GM21515 (cell line): Measurements from ENCODE around the gene SPACA6.
A peak's percentile ranks its signal among the peaks of the same experiment; 100 is the strongest.

ENCODE experiments used
- ATAC-seq: cut with Tn5 transposase; IDR thresholded peaks from one replicate; pipeline ENCODE4 v1.9.1; 2021; ENCODE audit not compliant: unreplicated experiment

The SPACA6 gene

GRCh38 chr19:51703575-51704515 is 10.7 kb downstream of the SPACA6 start:
- peak; percentile 87 for ATAC-seq

GRCh38 chr19:51704626-51705025 is 11.5 kb downstream of the SPACA6 start:
- no peak for ATAC-seq

- ATAC-seq, result no peak
Observed at GRCh38 chr19:51706296-51706695, 13.2 kb downstream of the SPACA6 start.

- ATAC-seq, result no peak
Observed at GRCh38 chr19:51706885-51707284, 13.8 kb downstream of the SPACA6 start.

- ATAC-seq, result no peak
Observed at GRCh38 chr19:51708811-51709210, 15.7 kb downstream of the SPACA6 start.

GRCh38 chr19:51709575-51709974 is 16.4 kb downstream of the SPACA6 start:
- ATAC-seq, result no peak

- no peak for ATAC-seq
Observed at GRCh38 chr19:51710163-51710562, 17.0 kb downstream of the SPACA6 start.

- no peak for ATAC-seq
Observed at GRCh38 chr19:51711702-51712101, 18.6 kb downstream of the SPACA6 start.

- no peak for ATAC-seq
Observed at GRCh38 chr19:51712461-51713081, 19.4 kb downstream of the SPACA6 start.

GRCh38 chr19:51713319-51714285 is 20.5 kb downstream of the SPACA6 start:
- no peak for ATAC-seq

- ATAC-seq, result no peak
Observed at GRCh38 chr19:51714848-51715247, 21.7 kb downstream of the SPACA6 start.

- ATAC-seq, result no peak
Observed at GRCh38 chr19:51715850-51716249, 22.7 kb downstream of the SPACA6 start.

- no peak for ATAC-seq
Observed at GRCh38 chr19:51716925-51717324, 23.8 kb downstream of the SPACA6 start.

GRCh38 chr19:51719251-51719988 is 26.3 kb downstream of the SPACA6 start:
- no peak for ATAC-seq

GRCh38 chr19:51721905-51722304 is 28.8 kb downstream of the SPACA6 start:
- no peak for ATAC-seq

- no peak for ATAC-seq
Observed at GRCh38 chr19:51722492-51722891, 29.4 kb downstream of the SPACA6 start.

GRCh38 chr19:51724543-51724942 is 31.4 kb downstream of the SPACA6 start:
- ATAC-seq, result no peak

GRCh38 chr19:51726049-51726448 is 32.9 kb downstream of the SPACA6 start:
- ATAC-seq, result no peak

GRCh38 chr19:51727349-51727880 is 34.3 kb downstream of the SPACA6 start:
- no peak for ATAC-seq

- ATAC-seq, result no peak
Observed at GRCh38 chr19:51729781-51730180, 36.7 kb downstream of the SPACA6 start.
